Ishikawa (cell line): ENCODE results near the gene SPIRE2.

Source experiments
- TEAD4 ChIP-seq: IDR thresholded peaks from 2 replicates; pipeline ENCODE4 v1.6.1; 2012
- TF ChIP-seq, protein P1 (sequence below): IDR thresholded peaks from 2 replicates; pipeline ENCODE4 v1.6.1; 2012

DNA sequence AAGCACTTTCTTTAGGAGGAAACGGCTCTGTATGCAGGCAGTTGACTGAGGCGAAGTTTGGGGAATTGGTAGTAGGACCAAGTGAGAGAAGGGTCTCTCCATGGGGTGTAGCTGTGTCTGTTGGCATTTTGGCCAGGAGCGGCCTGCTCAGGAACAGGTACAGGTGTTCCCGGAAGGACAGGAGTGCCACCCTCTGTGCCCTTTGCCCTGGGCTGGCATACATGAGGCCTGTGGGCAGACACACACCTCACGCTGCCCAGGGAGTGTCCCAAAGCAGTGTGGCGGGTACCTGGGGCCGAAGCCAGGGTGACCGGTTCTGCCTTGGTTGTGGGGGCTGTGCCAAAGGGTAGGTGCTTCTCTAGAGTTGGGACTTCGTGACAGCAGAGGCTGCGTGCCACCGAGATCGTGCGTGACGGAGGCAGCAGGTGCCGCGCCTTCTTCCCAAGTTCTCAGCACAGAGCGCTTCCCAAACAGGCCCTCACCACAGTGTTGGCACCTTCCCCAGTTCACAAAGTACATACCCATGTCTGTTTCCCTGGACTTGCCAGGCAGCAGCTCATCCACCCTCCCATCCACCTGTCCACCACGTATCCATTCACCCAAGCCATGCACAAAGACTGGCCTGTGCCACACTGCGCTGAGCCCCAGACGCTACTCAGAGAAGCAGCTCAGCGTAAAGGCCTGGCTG is 25.2 kb downstream of the SPIRE2 start:
- TF ChIP-seq, protein P1, sequence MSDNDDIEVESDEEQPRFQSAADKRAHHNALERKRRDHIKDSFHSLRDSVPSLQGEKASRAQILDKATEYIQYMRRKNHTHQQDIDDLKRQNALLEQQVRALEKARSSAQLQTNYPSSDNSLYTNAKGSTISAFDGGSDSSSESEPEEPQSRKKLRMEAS: no peak
- no peak for TF ChIP-seq TEAD4
